ENCODE data around the gene COL11A1.

COL11A1 gene

DNA sequence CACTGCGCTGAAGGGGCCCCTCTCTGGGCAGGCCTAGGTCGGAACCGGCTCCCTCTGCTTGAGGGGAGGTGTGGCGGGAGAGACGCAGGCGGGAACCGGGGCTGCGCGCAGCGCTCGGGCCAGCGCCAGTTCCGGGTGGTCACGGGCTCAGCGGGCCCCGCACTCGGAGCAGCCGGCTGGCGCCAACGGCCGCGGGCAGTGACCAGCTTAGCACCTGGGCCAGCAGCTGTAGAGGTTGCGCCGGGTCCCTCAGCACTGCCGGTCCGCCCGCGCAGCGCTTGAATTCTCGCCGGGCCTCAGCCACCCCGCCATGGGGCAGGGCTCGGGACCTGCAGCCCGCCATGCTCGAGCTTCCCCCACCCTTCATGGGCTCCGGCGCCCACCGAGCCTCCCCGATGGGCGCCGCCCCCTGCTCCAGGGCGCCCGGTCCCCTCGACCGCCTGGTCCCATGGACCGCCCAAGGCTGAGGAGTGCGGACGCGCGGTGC, 254.6 kb downstream of the COL11A1 start:
- TF ChIP-seq REST (IDR thresholded peaks at IDR 0.05; ENCODE audit: insufficient read depth in 1 of 2, low read depth in 2 of 2, low read length in 2 of 2) (no peak), SIN3A (IDR thresholded peaks at IDR 0.05; ENCODE audit: borderline replicate concordance, insufficient read depth, low read length) (no peak), FOXP2 (optimal IDR thresholded peaks at IDR 0.05; ENCODE audit: borderline replicate concordance, extremely low read depth, extremely low read length, insufficient read depth) (no peak), POLR2AphosphoS5 (IDR thresholded peaks at IDR 0.05; ENCODE audit: low read depth, low read length) (no peak), TAF1 (IDR thresholded peaks at IDR 0.05; ENCODE audit: borderline replicate concordance, insufficient read depth, low read length) (no peak)

DNA sequence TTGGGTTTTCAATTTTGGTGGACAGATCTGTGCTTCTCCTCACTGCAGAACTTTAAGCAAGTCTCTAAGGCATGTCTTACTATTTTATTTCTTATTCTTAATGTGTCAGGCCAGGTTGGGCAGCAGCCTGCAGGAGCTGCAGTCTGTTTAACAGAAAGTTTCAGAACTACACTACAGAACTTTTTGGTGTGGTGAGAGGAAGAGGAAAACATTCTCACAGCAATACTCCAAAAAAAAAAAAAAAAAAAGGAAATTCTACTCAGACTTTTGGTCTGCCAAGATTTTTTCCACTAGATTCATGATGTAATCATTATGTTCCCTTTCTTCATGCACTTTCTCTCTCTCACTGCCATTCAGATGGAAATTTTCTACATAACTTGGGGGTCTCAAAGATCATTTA, 255.2 kb downstream of the COL11A1 start:
- TF ChIP-seq FOXP2 (optimal IDR thresholded peaks at IDR 0.05; ENCODE audit: borderline replicate concordance, extremely low read depth, extremely low read length, insufficient read depth) (no peak), REST (IDR thresholded peaks at IDR 0.05; ENCODE audit: insufficient read depth in 1 of 2, low read depth in 2 of 2, low read length in 2 of 2) (no peak), SIN3A (IDR thresholded peaks at IDR 0.05; ENCODE audit: borderline replicate concordance, insufficient read depth, low read length) (no peak), TAF1 (IDR thresholded peaks at IDR 0.05; ENCODE audit: borderline replicate concordance, insufficient read depth, low read length) (no peak), POLR2AphosphoS5 (IDR thresholded peaks at IDR 0.05; ENCODE audit: low read depth, low read length) (no peak)

DNA sequence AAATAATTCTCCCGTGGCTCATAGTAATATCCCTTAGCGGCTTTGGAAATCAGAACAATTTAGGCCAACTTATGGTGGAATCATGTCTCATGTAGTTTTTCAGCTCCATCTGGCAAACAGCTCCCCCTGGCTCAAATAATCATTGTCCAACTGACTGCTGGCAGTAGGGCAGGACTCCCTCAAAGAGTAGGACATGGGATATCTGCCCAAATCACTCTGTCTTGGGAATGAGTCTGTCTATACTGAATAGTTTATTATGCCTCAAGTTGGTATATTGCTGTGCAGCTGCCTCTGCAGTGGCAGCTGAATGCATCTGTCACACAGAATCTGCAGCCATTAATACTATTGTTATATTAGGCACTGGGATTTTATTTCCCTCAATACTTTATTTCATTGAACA, 255.7 kb downstream of the COL11A1 start:
- TF ChIP-seq SIN3A (IDR thresholded peaks at IDR 0.05; ENCODE audit: borderline replicate concordance, insufficient read depth, low read length), result no peak
- no peak for TF ChIP-seq FOXP2 (optimal IDR thresholded peaks at IDR 0.05; ENCODE audit: borderline replicate concordance, extremely low read depth, extremely low read length, insufficient read depth)

- no peak for TF ChIP-seq FOXP2 (optimal IDR thresholded peaks at IDR 0.05; ENCODE audit: borderline replicate concordance, extremely low read depth, extremely low read length, insufficient read depth)
- no peak for TF ChIP-seq POLR2AphosphoS5 (IDR thresholded peaks at IDR 0.05; ENCODE audit: low read depth, low read length)
These were observed 256.7 kb downstream of the COL11A1 start for GRCh38 chr1:102851616-102852015.

GRCh38 chr1:102842606-102843005, 265.7 kb downstream of the COL11A1 start:
- TF ChIP-seq TAF1 (IDR thresholded peaks at IDR 0.05; ENCODE audit: borderline replicate concordance, insufficient read depth, low read length) (no peak), SIN3A (IDR thresholded peaks at IDR 0.05; ENCODE audit: borderline replicate concordance, insufficient read depth, low read length) (no peak), FOXP2 (optimal IDR thresholded peaks at IDR 0.05; ENCODE audit: borderline replicate concordance, extremely low read depth, extremely low read length, insufficient read depth) (no peak), REST (IDR thresholded peaks at IDR 0.05; ENCODE audit: insufficient read depth in 1 of 2, low read depth in 2 of 2, low read length in 2 of 2) (peak in 1 of 2 experiments; percentile 62; a peak in 2 of 4 replicates)

GRCh38 chr1:102840741-102841140, 267.6 kb downstream of the COL11A1 start:
- TF ChIP-seq SIN3A (IDR thresholded peaks at IDR 0.05; ENCODE audit: borderline replicate concordance, insufficient read depth, low read length), result no peak
- TF ChIP-seq FOXP2 (optimal IDR thresholded peaks at IDR 0.05; ENCODE audit: borderline replicate concordance, extremely low read depth, extremely low read length, insufficient read depth), result no peak
- no peak for TF ChIP-seq REST (IDR thresholded peaks at IDR 0.05; ENCODE audit: insufficient read depth in 1 of 2, low read depth in 2 of 2, low read length in 2 of 2)
- no peak for TF ChIP-seq TAF1 (IDR thresholded peaks at IDR 0.05; ENCODE audit: borderline replicate concordance, insufficient read depth, low read length)
- no peak for TF ChIP-seq POLR2AphosphoS5 (IDR thresholded peaks at IDR 0.05; ENCODE audit: low read depth, low read length)
